ENCODE results near the gene KCNJ6.

Gene KCNJ6

GRCh38 chr21:37574316-37574715 is 341.9 kb downstream of the KCNJ6 start:
- Histone ChIP-seq H3K4me3 (ENCODE audit: low read depth in 1 of 2, low read length in 2 of 2) (no peak overlapping the region), H3K36me3 (ENCODE audit: control insufficient read depth in 1 of 2, insufficient read depth in 2 of 2, low read length in 2 of 2) (no peaks in the 10 kb centered on the region), H3K9ac (ENCODE audit: low read depth in 1 of 2, low read length in 2 of 2) (no peak overlapping the region), H3K27me3 (ENCODE audit: control insufficient read depth in 1 of 2, insufficient read depth in 2 of 2, low read length in 2 of 2) (peaks cover 5 to 8% of the 10 kb centered on the region in 2 donors), H3K9me3 (ENCODE audit: control insufficient read depth in 1 of 2, low read length in 2 of 2) (peaks cover 0 to 13% of the 10 kb centered on the region in 2 donors), H3K27ac (ENCODE audit: low read depth, low read length) (no peak overlapping the region), H3K4me1 (ENCODE audit: control insufficient read depth in 1 of 2, insufficient read depth in 2 of 2, low read length in 2 of 2) (no peaks in the 10 kb centered on the region)

DNA sequence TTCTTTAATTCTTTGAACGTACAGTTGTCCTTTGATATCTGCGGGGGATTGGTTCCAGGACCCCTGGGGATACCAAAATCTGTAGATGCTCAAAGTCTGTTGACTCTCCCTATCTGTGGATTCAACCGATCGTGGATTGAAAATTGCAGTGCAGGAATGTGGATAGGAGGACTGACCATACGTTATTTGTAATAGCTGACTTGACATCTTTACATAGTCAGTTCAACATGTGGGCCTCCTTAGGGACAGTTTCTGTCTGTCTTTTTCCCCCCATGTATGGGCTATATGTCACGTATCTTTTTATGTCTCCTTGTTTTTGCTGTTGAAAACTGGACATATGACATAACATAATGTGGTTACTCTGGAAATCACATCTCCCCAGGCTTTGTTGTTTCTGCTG is 344.8 kb downstream of the KCNJ6 start:
- Histone ChIP-seq H3K27ac (ENCODE audit: low read depth, low read length) (no peak overlapping the region), H3K9ac (ENCODE audit: low read depth in 1 of 2, low read length in 2 of 2) (no peak overlapping the region), H3K4me3 (ENCODE audit: low read depth in 1 of 2, low read length in 2 of 2) (no peak overlapping the region), H3K4me1 (ENCODE audit: control insufficient read depth in 1 of 2, insufficient read depth in 2 of 2, low read length in 2 of 2) (no peaks in the 10 kb centered on the region), H3K9me3 (ENCODE audit: control insufficient read depth in 1 of 2, low read length in 2 of 2) (no peaks in the 10 kb centered on the region), H3K27me3 (ENCODE audit: control insufficient read depth in 1 of 2, insufficient read depth in 2 of 2, low read length in 2 of 2) (peaks cover 5 to 8% of the 10 kb centered on the region in 2 donors), H3K36me3 (ENCODE audit: control insufficient read depth in 1 of 2, insufficient read depth in 2 of 2, low read length in 2 of 2) (no peaks in the 10 kb centered on the region)

GRCh38 chr21:37568916-37569315 is 347.3 kb downstream of the KCNJ6 start:
- Histone ChIP-seq H3K4me3 (ENCODE audit: low read depth in 1 of 2, low read length in 2 of 2) (no peak overlapping the region), H3K27me3 (ENCODE audit: control insufficient read depth in 1 of 2, insufficient read depth in 2 of 2, low read length in 2 of 2) (peaks cover 5 to 8% of the 10 kb centered on the region in 2 donors), H3K9me3 (ENCODE audit: control insufficient read depth in 1 of 2, low read length in 2 of 2) (no peaks in the 10 kb centered on the region), H3K36me3 (ENCODE audit: control insufficient read depth in 1 of 2, insufficient read depth in 2 of 2, low read length in 2 of 2) (no peaks in the 10 kb centered on the region), H3K9ac (ENCODE audit: low read depth in 1 of 2, low read length in 2 of 2) (no peak overlapping the region), H3K4me1 (ENCODE audit: control insufficient read depth in 1 of 2, insufficient read depth in 2 of 2, low read length in 2 of 2) (peaks cover 10 to 17% of the 10 kb centered on the region in 2 donors), H3K27ac (ENCODE audit: low read depth, low read length) (no peak overlapping the region)

GRCh38 chr21:37568415-37568814 is 347.8 kb downstream of the KCNJ6 start:
- Histone ChIP-seq H3K4me1 (ENCODE audit: control insufficient read depth in 1 of 2, insufficient read depth in 2 of 2, low read length in 2 of 2) (peaks cover 10 to 17% of the 10 kb centered on the region in 2 donors), H3K27ac (ENCODE audit: low read depth, low read length) (no peak overlapping the region), H3K9me3 (ENCODE audit: control insufficient read depth in 1 of 2, low read length in 2 of 2) (no peaks in the 10 kb centered on the region), H3K36me3 (ENCODE audit: control insufficient read depth in 1 of 2, insufficient read depth in 2 of 2, low read length in 2 of 2) (no peaks in the 10 kb centered on the region), H3K27me3 (ENCODE audit: control insufficient read depth in 1 of 2, insufficient read depth in 2 of 2, low read length in 2 of 2) (peaks cover 5 to 8% of the 10 kb centered on the region in 2 donors), H3K4me3 (ENCODE audit: low read depth in 1 of 2, low read length in 2 of 2) (no peak overlapping the region), H3K9ac (ENCODE audit: low read depth in 1 of 2, low read length in 2 of 2) (no peak overlapping the region)

GRCh38 chr21:37566790-37567615 is 349.3 kb downstream of the KCNJ6 start:
- H3K27ac ChIP-seq (ENCODE audit: low read depth, low read length) = no peak overlapping the region
- H3K9ac ChIP-seq (ENCODE audit: low read depth in 1 of 2, low read length in 2 of 2) = no peak overlapping the region
- H3K9me3 ChIP-seq (ENCODE audit: control insufficient read depth in 1 of 2, low read length in 2 of 2) = no peaks in the 10 kb centered on the region
- H3K36me3 ChIP-seq (ENCODE audit: control insufficient read depth in 1 of 2, insufficient read depth in 2 of 2, low read length in 2 of 2) = no peaks in the 10 kb centered on the region
- no peak overlapping the region for H3K4me3 ChIP-seq (ENCODE audit: low read depth in 1 of 2, low read length in 2 of 2)
- peaks cover 17 to 23% of the 10 kb centered on the region in 2 donors for H3K4me1 ChIP-seq (ENCODE audit: control insufficient read depth in 1 of 2, insufficient read depth in 2 of 2, low read length in 2 of 2)
- peaks cover 4 to 8% of the 10 kb centered on the region in 2 donors for H3K27me3 ChIP-seq (ENCODE audit: control insufficient read depth in 1 of 2, insufficient read depth in 2 of 2, low read length in 2 of 2)

GRCh38 chr21:37565530-37566223 is 350.6 kb downstream of the KCNJ6 start:
- peak overlapping the region in 1 of 2 donors; percentile 85 for H3K4me3 ChIP-seq (ENCODE audit: low read depth in 1 of 2, low read length in 2 of 2)

GRCh38 chr21:37564924-37565529 is 351.2 kb downstream of the KCNJ6 start:
- Histone ChIP-seq H3K9ac (ENCODE audit: low read depth in 1 of 2, low read length in 2 of 2) (peak overlapping the region; percentile 73 to 83), H3K4me3 (ENCODE audit: low read depth in 1 of 2, low read length in 2 of 2) (peak overlapping the region; percentile 85 to 91)

More at GRCh38 chr21:37565530-37566223, 350.6 kb downstream of the KCNJ6 start:
- no peaks in the 10 kb centered on the region for H3K36me3 ChIP-seq (ENCODE audit: control insufficient read depth in 1 of 2, insufficient read depth in 2 of 2, low read length in 2 of 2)
- H3K4me1 ChIP-seq (ENCODE audit: control insufficient read depth in 1 of 2, insufficient read depth in 2 of 2, low read length in 2 of 2) = peaks cover 17 to 23% of the 10 kb centered on the region in 2 donors
- no peak overlapping the region for H3K27ac ChIP-seq (ENCODE audit: low read depth, low read length)
- no peak overlapping the region for H3K9ac ChIP-seq (ENCODE audit: low read depth in 1 of 2, low read length in 2 of 2)
- H3K9me3 ChIP-seq (ENCODE audit: control insufficient read depth in 1 of 2, low read length in 2 of 2) = no peaks in the 10 kb centered on the region
- H3K27me3 ChIP-seq (ENCODE audit: control insufficient read depth in 1 of 2, insufficient read depth in 2 of 2, low read length in 2 of 2) = peaks cover 0 to 3% of the 10 kb centered on the region in 2 donors

GRCh38 chr21:37564341-37564923 is 351.8 kb downstream of the KCNJ6 start:
- Histone ChIP-seq H3K9ac (ENCODE audit: low read depth in 1 of 2, low read length in 2 of 2) (peak overlapping the region; percentile 73 to 83), H3K27ac (ENCODE audit: low read depth, low read length) (peak overlapping the region; percentile 89), H3K36me3 (ENCODE audit: control insufficient read depth in 1 of 2, insufficient read depth in 2 of 2, low read length in 2 of 2) (no peaks in the 10 kb centered on the region), H3K4me1 (ENCODE audit: control insufficient read depth in 1 of 2, insufficient read depth in 2 of 2, low read length in 2 of 2) (peaks cover 17 to 23% of the 10 kb centered on the region in 2 donors), H3K4me3 (ENCODE audit: low read depth in 1 of 2, low read length in 2 of 2) (peak overlapping the region; percentile 85 to 91), H3K9me3 (ENCODE audit: control insufficient read depth in 1 of 2, low read length in 2 of 2) (no peaks in the 10 kb centered on the region), H3K27me3 (ENCODE audit: control insufficient read depth in 1 of 2, insufficient read depth in 2 of 2, low read length in 2 of 2) (no peaks in the 10 kb centered on the region)

More at GRCh38 chr21:37564924-37565529, 351.2 kb downstream of the KCNJ6 start:
- peaks cover 17 to 23% of the 10 kb centered on the region in 2 donors for H3K4me1 ChIP-seq (ENCODE audit: control insufficient read depth in 1 of 2, insufficient read depth in 2 of 2, low read length in 2 of 2)
- H3K27me3 ChIP-seq (ENCODE audit: control insufficient read depth in 1 of 2, insufficient read depth in 2 of 2, low read length in 2 of 2) = peaks cover 0 to under 1% of the 10 kb centered on the region in 2 donors
- no peak overlapping the region for H3K27ac ChIP-seq (ENCODE audit: low read depth, low read length)
- no peaks in the 10 kb centered on the region for H3K36me3 ChIP-seq (ENCODE audit: control insufficient read depth in 1 of 2, insufficient read depth in 2 of 2, low read length in 2 of 2)
- no peaks in the 10 kb centered on the region for H3K9me3 ChIP-seq (ENCODE audit: control insufficient read depth in 1 of 2, low read length in 2 of 2)

DNA sequence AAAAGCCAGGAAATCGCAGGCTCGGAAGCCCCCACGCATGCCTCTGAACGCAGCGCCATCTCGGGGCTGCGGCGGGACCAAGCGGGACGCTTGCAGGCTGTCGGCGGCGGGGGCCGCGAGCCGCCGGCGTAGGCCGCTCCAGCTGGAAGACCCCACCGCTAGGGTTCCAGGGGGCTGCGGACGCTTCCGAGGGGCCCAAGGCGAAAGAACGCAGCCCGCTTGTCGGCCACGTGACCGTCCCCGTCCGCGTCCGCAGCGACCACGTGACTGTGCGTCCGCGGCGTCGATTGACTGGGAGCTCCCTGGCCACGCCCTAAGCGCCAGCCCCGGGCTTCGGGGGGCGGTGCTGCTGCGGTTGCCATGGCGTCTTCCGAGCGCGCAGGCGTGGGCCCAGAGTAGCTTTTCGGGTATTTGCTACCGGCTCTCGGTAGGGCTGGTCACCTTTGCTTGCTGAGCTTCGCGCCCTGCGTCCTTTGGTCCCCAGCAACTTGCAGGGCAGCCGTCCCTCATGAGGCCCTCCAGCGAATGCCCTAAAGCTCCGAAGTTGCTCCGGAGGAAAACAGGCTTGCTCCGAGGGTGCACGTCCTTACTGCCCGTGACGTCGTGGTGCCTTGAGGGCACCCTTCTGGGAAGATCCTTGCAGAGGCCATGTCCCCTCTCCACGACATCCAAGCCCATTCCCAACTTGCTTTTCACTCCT is 352.5 kb downstream of the KCNJ6 start:
- no peaks in the 10 kb centered on the region for H3K27me3 ChIP-seq (ENCODE audit: control insufficient read depth in 1 of 2, insufficient read depth in 2 of 2, low read length in 2 of 2)
- H3K27ac ChIP-seq (ENCODE audit: low read depth, low read length) = peak overlapping the region; percentile 89
- no peaks in the 10 kb centered on the region for H3K9me3 ChIP-seq (ENCODE audit: control insufficient read depth in 1 of 2, low read length in 2 of 2)
- H3K4me3 ChIP-seq (ENCODE audit: low read depth in 1 of 2, low read length in 2 of 2) = peak overlapping the region; percentile 85 to 91
- H3K9ac ChIP-seq (ENCODE audit: low read depth in 1 of 2, low read length in 2 of 2) = peak overlapping the region; percentile 73 to 83
- H3K36me3 ChIP-seq (ENCODE audit: control insufficient read depth in 1 of 2, insufficient read depth in 2 of 2, low read length in 2 of 2) = no peaks in the 10 kb centered on the region
- H3K4me1 ChIP-seq (ENCODE audit: control insufficient read depth in 1 of 2, insufficient read depth in 2 of 2, low read length in 2 of 2) = peaks cover 17 to 23% of the 10 kb centered on the region in 2 donors
